Immature natural killer cell (primary cell): ENCODE measurements around the gene MICALL2. TPM values are rescaled to one million over a fixed set of nuclear protein-coding genes. Genes with fewer than 3 reads are reported as not detected.

Experiments used
- DNase-seq, 3 donors: peaks; one replicate each; pipeline ENCODE4 v3.0.0; 2022; ENCODE audit warnings: mixed read lengths in 1 of 3
- H3K27ac Mint-ChIP-seq, 6 donors: one replicate each; pipeline ENCODE4 v1.8.0; 2020; ENCODE audit warnings: mixed read lengths in 6 of 6, mild to moderate bottlenecking in 5 of 6, inconsistent platforms in 4 of 6, moderate library complexity in 3 of 6
- H3K27me3 Mint-ChIP-seq, 3 donors: one replicate each; pipeline ENCODE4 v1.8.0; 2020 to 2021; ENCODE audit warnings: low read depth in 3 of 3, mild to moderate bottlenecking in 3 of 3, mixed read lengths in 3 of 3, moderate library complexity in 3 of 3, inconsistent platforms in 1 of 3
- H3K36me3 Mint-ChIP-seq, 3 donors: one replicate each; pipeline ENCODE4 v1.8.0; 2020; ENCODE audit warnings: mixed read lengths in 3 of 3, inconsistent platforms in 2 of 3, mild to moderate bottlenecking in 2 of 3
- H3K4me1 Mint-ChIP-seq, 2 donors: one replicate each; pipeline ENCODE4 v1.8.0; 2020; ENCODE audit warnings: inconsistent platforms in 2 of 2, mild to moderate bottlenecking in 2 of 2, mixed read lengths in 2 of 2, moderate library complexity in 1 of 2
- H3K4me3 Mint-ChIP-seq, 5 donors: one replicate each; pipeline ENCODE4 v1.8.0; 2020; ENCODE audit warnings: mild to moderate bottlenecking in 5 of 5, mixed read lengths in 5 of 5, inconsistent platforms in 3 of 5, moderate library complexity in 3 of 5
- H3K9me3 Mint-ChIP-seq, 6 donors: one replicate each; pipeline ENCODE4 v1.8.0; 2020; ENCODE audit warnings: mild to moderate bottlenecking in 6 of 6, mixed read lengths in 6 of 6, inconsistent platforms in 4 of 6, moderate library complexity in 3 of 6
- polyA plus RNA-seq, 3 donors: library from polyadenylated mRNA; unstranded; fragments of 300-500 nt; fragmentation: Illumina TruSeq; gene quantifications; one replicate each; pipeline ENCODE4 v1.2.3, GENCODE V29; 2021

The MICALL2 gene
- polyA plus RNA-seq, 3 donors from 2014 or later = 0.10 to 0.50 TPM; not detected in 1

GRCh38 chr7:1424041-1424440 lies 35.2 kb downstream of the MICALL2 start:
- no peak for DNase-seq
- Mint-ChIP-seq H3K27ac (no peak overlapping the region), H3K27me3 (peaks cover 0 to 4% (median 1%) of the 10 kb centered on the region in 3 donors), H3K36me3 (no peaks in the 10 kb centered on the region), H3K9me3 (peaks cover 0 to 3% (median 0%) of the 10 kb centered on the region in 6 donors), H3K4me3 (no peak overlapping the region), H3K4me1 (peaks cover 0 to 2% of the 10 kb centered on the region in 2 donors)

- Mint-ChIP-seq H3K4me3 (no peak overlapping the region), H3K9me3 (peaks cover 0 to 3% (median 0%) of the 10 kb centered on the region in 6 donors)
Observed at GRCh38 chr7:1423264-1423811, 35.9 kb downstream of the MICALL2 start.

DNA sequence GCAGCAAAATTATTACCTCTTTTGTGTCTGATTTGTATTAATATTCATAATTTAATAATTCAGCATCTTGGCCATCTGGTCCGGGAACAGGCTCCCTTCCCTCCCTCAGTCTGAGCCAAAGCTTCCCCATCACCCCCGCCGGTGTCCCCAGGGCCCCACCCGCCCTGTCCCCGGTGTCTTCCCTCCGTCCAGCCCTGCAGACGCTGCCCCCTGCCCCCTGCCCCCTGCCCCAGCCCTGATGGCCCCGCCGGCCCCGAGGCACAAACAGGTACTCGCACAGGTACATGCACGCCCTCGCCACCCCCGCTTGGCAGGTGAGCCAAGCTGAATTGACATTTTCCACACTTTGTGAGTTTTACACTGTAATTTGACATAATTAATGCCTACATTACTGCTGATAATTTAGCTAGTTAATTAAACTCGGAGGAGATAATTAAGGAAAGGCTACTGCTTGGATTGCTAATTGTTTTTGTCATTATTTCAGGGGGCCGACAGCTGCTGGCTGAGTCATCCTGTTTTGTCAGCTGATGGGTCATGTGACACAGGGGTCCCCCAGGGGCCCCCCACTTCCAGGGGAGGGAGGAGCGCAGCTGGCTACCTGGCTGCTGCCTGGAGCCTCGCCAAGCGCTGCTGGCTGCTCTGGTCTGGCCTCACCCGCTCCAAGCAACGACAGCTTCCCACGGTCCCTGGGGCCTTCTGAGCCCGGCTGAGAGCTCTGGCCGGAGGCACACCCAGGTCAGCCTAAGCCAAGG lies 36.6 kb downstream of the MICALL2 start:
- DNase-seq = no peak
- Mint-ChIP-seq H3K27ac (no peak overlapping the region), H3K36me3 (no peaks in the 10 kb centered on the region), H3K27me3 (peaks cover 0 to 4% (median 4%) of the 10 kb centered on the region in 3 donors), H3K4me3 (no peak overlapping the region), H3K4me1 (peaks cover 10% of the 10 kb centered on the region in 2 donors), H3K9me3 (peaks cover 0 to 3% (median 0%) of the 10 kb centered on the region in 6 donors)

More at GRCh38 chr7:1423264-1423811, 35.9 kb downstream of the MICALL2 start:
- Mint-ChIP-seq H3K27me3 (peaks cover 0 to 4% (median 2%) of the 10 kb centered on the region in 3 donors), H3K4me1 (peaks cover 4% of the 10 kb centered on the region in 2 donors), H3K36me3 (no peaks in the 10 kb centered on the region), H3K27ac (no peak overlapping the region)
- DNase-seq = no peak

DNA sequence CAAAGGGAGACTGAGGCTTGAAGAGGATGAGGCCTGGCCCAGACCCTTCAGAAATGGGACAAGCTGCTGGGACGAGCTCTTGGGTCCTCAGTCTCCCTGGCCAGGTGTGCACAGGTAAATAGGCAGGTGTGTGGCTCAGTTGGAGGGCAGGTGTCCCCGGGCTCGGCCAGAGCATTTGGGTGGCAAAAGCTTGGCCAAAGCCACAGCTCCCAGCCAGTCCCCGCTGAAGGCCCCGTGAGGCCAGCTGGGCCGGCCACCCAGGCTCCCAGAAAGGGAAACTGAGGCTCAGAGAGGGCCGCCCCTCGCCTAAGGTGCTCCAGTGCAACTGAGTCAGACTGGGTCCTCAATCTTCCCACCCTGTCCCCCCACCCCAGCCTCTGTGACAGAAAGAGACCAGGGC lies 37.3 kb downstream of the MICALL2 start:
- no peak overlapping the region for H3K27ac Mint-ChIP-seq
- peaks cover 0 to 3% (median 0%) of the 10 kb centered on the region in 6 donors for H3K9me3 Mint-ChIP-seq
- H3K36me3 Mint-ChIP-seq = no peaks in the 10 kb centered on the region
- no peak for DNase-seq
- H3K4me3 Mint-ChIP-seq = no peak overlapping the region
- peaks cover 0 to 4% (median 4%) of the 10 kb centered on the region in 3 donors for H3K27me3 Mint-ChIP-seq
- H3K4me1 Mint-ChIP-seq = peaks cover 18% of the 10 kb centered on the region in 2 donors

GRCh38 chr7:1421020-1421790 lies 38.1 kb downstream of the MICALL2 start:
- DNase-seq = no peak
- H3K27me3 Mint-ChIP-seq = peaks cover 0 to 4% (median 4%) of the 10 kb centered on the region in 3 donors
- peaks cover 0 to 3% (median 0%) of the 10 kb centered on the region in 6 donors for H3K9me3 Mint-ChIP-seq
- no peaks in the 10 kb centered on the region for H3K36me3 Mint-ChIP-seq
- peaks cover 21 to 22% of the 10 kb centered on the region in 2 donors for H3K4me1 Mint-ChIP-seq
- H3K27ac Mint-ChIP-seq = no peak overlapping the region
- H3K4me3 Mint-ChIP-seq = no peak overlapping the region

GRCh38 chr7:1419688-1420087 lies 39.6 kb downstream of the MICALL2 start:
- Mint-ChIP-seq H3K9me3 (peaks cover 0 to 3% (median 0%) of the 10 kb centered on the region in 6 donors), H3K4me3 (no peak overlapping the region), H3K4me1 (peaks cover 21 to 24% of the 10 kb centered on the region in 2 donors), H3K27ac (no peak overlapping the region), H3K27me3 (peaks cover 0 to 6% (median 2%) of the 10 kb centered on the region in 3 donors), H3K36me3 (no peaks in the 10 kb centered on the region)
- DNase-seq = no peak

DNA sequence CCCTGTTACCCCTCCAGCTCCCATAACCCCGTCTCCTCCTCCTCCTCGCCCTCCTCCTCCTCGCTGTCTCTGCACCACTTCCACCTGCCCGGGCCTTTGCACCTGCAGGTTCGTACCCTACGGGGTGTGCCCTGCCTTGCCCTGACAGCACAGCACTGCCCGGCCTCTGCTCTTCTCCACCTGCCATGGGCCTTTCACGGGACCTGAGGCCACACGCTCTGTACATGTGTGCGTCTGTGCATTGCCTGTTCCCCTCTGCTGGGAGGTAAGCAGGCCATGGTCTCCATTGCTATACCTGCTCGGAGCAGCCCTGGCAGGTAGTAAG lies 40.0 kb downstream of the MICALL2 start:
- DNase-seq = no peak
- Mint-ChIP-seq H3K36me3 (no peaks in the 10 kb centered on the region), H3K4me1 (peaks cover 21 to 24% of the 10 kb centered on the region in 2 donors), H3K4me3 (peak overlapping the region in 1 of 5 donors; percentile 40), H3K27me3 (peaks cover 0 to 6% (median 2%) of the 10 kb centered on the region in 3 donors), H3K9me3 (peaks cover 0 to 3% (median 0%) of the 10 kb centered on the region in 6 donors), H3K27ac (no peak overlapping the region)

- Mint-ChIP-seq H3K9me3 (peaks cover 0 to 3% (median 0%) of the 10 kb centered on the region in 6 donors), H3K4me1 (peaks cover 21 to 24% of the 10 kb centered on the region in 2 donors), H3K27ac (peak overlapping the region in 1 of 6 donors; percentile 61), H3K27me3 (peaks cover 0 to 6% (median 2%) of the 10 kb centered on the region in 3 donors), H3K36me3 (no peaks in the 10 kb centered on the region), H3K4me3 (peak overlapping the region in 3 of 5 donors; percentile 10 to 40 (median 40))
- no peak for DNase-seq
Observed at GRCh38 chr7:1418505-1419309, 40.6 kb downstream of the MICALL2 start.

GRCh38 chr7:1415389-1415990 lies 43.8 kb downstream of the MICALL2 start:
- Mint-ChIP-seq H3K4me1 (peaks cover 27% of the 10 kb centered on the region in 2 donors), H3K4me3 (no peak overlapping the region), H3K36me3 (no peaks in the 10 kb centered on the region), H3K27me3 (peaks cover 0 to 6% (median 0%) of the 10 kb centered on the region in 3 donors), H3K27ac (no peak overlapping the region), H3K9me3 (peaks cover 0 to 3% (median 0%) of the 10 kb centered on the region in 6 donors)
- no peak for DNase-seq

DNA sequence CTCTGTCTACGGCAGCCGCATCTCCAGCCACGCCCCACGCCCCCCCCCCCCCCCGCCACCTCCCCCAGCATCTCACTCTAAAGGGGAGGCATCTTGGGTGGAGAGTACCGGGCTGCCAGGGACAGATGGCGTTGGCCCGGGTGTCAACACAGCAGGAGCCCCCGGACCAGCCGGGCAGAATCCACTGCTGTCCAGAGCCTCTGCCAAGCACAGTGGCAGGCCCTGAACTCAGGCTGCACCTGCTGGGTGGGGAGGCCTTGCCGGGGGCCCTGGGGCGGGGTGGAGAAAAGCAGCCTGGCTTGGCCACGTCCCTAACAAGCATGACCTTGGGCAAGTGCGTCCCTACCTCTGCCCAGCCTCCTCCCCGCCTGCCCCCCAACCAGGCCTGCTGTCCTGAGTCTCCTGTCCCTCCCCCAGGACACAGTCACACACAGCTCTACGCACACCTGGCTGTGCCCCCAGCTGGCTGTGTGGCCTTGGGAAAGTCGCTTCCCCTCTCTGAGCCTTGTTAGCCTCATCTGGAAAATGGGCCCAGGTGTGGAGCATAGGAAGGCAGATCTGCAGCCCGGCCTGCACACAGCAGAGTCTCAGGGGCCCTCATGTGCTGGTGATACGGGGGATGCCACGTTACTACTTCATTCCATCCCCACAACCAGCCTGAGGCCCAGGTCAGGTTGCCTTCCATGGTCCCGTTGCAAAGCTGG lies 45.2 kb downstream of the MICALL2 start:
- Mint-ChIP-seq H3K4me1 (peaks cover 24 to 27% of the 10 kb centered on the region in 2 donors), H3K36me3 (no peaks in the 10 kb centered on the region), H3K4me3 (no peak overlapping the region), H3K27me3 (peaks cover 0 to 5% (median 0%) of the 10 kb centered on the region in 3 donors), H3K9me3 (no peaks in the 10 kb centered on the region), H3K27ac (no peak overlapping the region)
- no peak for DNase-seq

DNA sequence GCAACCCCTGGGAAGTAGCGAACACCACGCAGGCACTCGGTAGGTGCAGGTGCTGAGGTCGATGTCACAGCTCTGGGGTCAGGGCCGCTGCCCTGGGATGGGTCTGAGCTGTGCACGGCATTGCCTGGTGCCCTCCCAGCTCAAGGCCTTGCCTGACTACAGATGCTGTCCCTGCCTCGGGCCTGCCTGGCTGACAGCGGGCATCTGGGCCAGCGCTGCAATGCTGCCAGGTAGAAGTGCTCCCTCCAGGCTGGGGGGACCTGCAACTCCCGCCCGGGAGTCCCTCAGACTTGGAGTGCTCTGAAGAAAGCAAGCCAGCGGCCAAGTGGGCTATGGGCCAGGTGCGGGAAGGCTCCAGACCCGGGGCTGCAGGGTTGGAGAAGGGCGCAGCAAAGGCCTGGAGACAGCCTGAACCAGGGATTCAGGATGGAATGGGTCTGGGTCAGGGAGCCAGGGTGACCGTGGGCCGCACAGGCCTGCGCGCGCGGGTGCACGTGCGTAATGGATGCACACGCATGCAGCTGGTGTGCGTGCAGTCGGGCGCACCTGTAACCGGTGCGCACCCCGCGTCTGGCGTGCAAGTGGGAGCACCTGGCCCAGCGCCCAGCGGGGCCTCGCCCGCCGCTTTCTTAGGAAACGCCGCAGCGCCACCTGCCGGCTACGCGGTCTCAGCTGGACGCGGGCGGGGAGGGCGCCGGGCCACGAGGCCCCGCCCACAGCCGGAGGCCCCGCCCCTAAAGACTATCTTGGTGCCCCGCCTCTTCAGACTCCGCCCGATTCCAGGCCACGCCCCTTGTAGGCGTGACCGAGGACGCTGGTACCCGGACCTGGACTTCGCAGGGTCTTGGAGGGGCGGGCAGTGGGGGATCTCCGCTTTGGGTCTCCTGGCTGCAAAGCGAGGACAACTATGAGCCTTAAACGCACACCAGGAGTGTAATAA lies 46.7 kb downstream of the MICALL2 start:
- Mint-ChIP-seq H3K36me3 (no peaks in the 10 kb centered on the region), H3K27ac (peak overlapping the region in 4 of 6 donors; percentile 4 to 79 (median 30)), H3K4me3 (peak overlapping the region; percentile 62 to 76 (median 70)), H3K4me1 (peaks cover 15 to 16% of the 10 kb centered on the region in 2 donors), H3K27me3 (peaks cover 0 to 3% (median 0%) of the 10 kb centered on the region in 3 donors), H3K9me3 (no peaks in the 10 kb centered on the region)
- peak; percentile 82 to 87 (median 85) for DNase-seq
